ENCODE measurements around the gene TUBA1A.
A peak's percentile ranks its signal among the peaks of the same experiment; 100 is the strongest.
"Not testable (repeated sequence)": the region's sequence is repeated elsewhere in the genome, so short reads cannot be mapped to it uniquely, and the experiment has no call there.

The TUBA1A gene

DNA sequence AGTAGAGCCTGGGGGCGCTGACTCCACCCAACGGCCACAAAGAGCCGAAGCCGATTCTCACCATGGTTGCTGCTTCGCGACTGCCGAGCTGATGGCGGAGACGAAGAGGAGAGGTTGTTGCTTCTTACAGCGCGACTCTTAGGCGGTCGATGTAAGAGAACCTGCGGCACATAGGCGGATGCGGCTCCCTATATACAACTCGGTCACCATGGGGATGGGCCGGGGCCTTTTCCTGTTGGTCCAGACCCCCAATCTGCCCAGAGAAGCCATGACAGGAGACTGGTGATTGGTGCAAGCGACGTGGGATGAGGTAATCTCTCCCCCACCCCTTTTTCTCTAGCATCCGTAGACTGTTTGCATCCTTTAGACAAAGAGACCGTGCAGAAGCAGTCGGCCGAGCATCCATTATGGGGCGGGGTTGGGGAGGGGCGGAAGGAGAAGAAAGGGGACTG, at the start of gene TUBA1A:
Gene TUBA1A (minus strand): TSS at position 165 of the 452 bp plus-strand sequence. CDS start 101 bp downstream, at position 64.
- DNase-seq, result peak; percentile 94
- in situ Hi-C loops (cut with MboI; ENCODE audit: low pct_unique_long_range_greater_than_20kb, low sequenced_read_pairs), result no loop called here

DNA sequence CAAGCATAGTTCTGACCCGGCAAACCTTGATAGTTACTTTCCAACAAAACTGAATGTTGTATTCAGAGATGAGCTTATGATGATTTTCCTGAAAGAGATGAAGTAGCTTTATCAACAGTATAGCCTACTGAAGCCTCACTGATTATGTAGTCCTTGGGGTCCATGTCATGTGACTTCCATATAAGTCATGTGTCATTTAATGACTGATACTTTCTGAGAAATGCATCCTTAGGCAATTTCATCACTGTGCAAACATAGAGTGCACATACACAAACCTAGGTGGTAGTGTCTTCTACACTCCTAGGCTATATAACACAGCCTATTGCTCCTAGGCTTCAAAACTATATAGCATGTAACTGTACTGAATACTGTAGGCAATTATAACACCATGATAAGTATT, 47.5 kb upstream of the TUBA1A start:
- in situ Hi-C loops (cut with MboI; ENCODE audit: low pct_unique_long_range_greater_than_20kb, low sequenced_read_pairs), result no loop called here
- DNase-seq, result no peak

DNA sequence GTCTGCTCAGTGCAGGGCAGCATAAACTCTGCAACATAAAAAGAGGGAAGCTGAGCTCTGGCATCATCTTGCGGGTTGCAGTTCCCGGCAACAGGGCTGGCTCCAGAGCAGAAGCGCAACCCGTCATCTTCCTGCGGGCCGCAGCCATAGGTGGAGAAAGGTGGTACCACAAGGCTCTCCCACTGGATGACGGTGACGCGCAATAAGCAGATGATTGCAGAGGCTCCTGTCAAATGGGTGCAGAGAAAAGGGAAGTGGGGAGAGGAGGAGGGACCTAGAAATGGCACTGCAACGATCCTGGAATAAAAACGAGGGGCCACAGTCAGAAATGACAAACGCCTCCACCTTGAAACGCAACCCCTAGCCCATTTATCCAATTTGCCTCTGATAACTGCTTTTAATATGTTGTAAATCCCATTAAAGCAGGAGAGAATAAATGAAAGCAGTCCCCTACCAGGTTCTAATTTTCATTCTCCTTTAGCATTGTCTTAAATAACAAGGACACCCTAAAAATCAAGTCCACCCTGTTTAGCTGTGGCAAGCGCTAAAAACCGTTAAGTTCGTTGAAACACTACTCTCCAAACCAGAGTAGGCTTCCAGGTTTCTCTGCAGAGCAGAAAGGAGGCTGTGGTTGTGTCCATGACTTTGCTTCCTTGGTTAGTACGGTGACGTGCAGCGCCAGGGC, 45.1 kb upstream of the TUBA1A start:
- peak; percentile 91 for DNase-seq
- in situ Hi-C loops (cut with MboI; ENCODE audit: low pct_unique_long_range_greater_than_20kb, low sequenced_read_pairs), result no loop called here

DNA sequence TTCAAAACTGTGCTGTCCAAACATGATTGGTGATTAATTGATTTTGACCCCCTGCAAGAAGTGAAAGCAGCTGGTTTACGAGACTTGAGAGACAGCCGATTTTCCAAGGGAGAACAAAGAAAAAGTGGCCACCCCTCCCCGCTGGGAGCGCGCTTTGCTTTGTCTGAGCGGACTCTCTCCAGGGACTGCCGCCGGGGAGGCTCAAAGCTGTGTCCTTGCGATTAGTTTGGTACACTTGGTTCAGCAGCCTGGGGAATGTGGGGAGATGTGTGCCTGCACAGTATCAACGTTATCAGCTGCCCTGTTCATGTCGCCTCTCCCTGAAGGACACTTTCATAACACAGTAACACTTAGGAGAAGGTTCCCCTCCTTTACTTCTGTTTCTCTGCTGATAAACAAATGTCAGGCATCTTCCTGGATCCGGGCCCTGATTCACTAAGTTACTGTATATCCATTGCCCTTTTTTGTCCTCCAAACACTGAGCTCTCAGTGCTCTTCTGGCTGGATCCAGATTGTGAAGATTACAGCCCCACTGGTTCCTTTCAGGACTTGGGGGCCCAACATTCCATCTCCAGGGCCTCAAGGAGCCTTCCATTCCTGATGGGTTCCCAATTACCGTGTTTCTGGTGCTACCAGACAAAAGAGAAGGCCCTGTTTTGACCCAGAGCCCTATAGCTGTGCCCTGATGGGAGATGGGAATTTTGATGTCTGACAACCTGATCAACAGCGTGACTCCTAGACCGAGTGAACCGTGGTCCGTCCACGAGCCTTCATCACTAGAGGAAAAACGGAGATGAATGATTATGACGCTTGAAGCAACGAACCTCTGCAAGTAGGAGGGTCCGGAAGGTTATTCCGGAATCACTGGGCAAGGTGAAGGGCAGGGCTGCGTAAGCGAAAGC, 44.3 kb upstream of the TUBA1A start:
- in situ Hi-C loops (cut with MboI; ENCODE audit: low pct_unique_long_range_greater_than_20kb, low sequenced_read_pairs), result no loop called here
- peak; percentile 38 for DNase-seq

DNA sequence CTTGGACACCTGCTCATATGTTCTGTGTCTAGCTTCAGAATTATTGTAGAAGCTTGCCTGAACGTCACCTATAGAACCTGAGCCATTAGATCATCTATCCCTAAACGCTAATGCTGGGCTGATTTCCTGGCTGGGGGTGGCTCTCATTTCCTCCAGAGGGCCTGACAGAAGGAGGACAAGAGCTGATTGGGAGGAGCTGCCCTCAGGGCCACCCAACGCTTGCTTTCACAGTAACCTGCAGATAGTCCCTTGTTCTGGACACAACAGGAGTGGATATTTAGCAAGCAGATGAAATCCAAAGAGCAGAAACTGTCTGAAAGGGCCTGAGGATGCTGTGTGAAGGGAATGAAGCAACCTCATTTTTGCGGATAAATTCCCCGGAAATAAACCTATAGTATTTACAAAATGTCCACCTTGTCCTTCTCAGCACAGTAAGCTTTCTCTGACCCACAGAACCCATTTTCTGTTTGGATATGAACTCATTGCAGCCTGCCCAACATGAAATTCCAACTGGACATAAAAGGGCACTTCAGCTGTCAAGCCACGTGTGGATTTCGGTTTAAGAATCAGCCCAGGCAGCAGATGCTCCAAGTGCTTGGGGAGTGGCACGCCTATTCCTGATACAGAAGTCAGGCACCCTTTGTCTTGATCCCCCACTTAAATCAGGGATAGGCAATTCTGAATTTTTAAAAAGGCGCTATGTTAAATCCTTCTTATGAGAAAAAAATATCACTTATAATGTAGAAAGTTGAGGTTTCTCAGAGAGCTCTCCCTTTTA, 43.2 kb upstream of the TUBA1A start:
- in situ Hi-C loops (cut with MboI; ENCODE audit: low pct_unique_long_range_greater_than_20kb, low sequenced_read_pairs), result no loop called here
- DNase-seq, result no peak

DNA sequence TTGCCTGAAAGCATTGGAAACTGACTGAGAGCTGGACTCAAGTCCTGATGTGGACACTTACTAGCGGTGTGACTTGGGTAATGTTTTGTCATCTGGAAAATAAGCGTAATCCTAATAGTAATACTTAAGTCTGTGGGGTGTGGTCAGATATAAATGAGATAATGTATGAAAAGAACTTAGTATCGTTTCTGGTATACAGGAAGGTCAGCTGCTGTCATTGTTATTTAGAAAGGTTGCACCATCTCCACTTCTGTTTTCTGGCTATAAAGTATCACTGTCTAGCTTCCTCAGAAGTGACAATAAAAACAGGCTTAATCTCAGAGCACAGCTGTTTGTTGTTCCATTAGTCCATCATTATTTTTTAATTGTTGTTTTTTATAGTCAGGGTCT, 41.9 kb upstream of the TUBA1A start:
- in situ Hi-C loops (cut with MboI; ENCODE audit: low pct_unique_long_range_greater_than_20kb, low sequenced_read_pairs), result no loop called here
- peak; percentile 31 for DNase-seq

DNA sequence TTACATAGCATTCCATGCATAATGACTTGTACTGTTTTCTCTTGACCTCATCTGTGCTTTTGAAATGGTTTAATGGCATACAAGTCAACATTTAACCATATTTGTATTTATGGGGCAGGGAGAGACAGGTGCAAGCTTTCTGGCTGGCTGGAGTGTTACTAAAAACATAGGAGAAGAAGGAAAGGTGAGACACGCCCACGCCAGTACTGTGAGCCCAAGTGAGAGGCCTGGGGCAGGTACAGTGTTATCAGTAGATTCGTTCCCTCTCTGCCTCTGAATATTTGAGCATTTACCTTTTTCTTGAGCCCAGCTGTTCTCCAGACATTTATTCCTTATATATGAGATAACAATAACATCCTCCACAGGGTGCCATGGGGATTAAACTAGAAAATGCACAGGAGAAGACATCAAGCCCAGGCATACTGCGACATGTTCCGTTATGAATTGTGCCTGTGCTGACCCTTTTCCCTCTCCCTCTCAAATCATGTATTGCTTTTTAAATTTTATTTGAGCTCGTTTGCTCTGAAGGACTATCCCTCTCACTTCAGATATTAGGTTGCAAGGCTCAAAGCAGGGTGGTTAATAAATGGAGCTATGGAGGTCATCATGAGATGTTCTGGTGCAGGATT, 41.4 kb upstream of the TUBA1A start:
- no peak for DNase-seq
- in situ Hi-C loops (cut with MboI; ENCODE audit: low pct_unique_long_range_greater_than_20kb, low sequenced_read_pairs), result no loop called here

DNA sequence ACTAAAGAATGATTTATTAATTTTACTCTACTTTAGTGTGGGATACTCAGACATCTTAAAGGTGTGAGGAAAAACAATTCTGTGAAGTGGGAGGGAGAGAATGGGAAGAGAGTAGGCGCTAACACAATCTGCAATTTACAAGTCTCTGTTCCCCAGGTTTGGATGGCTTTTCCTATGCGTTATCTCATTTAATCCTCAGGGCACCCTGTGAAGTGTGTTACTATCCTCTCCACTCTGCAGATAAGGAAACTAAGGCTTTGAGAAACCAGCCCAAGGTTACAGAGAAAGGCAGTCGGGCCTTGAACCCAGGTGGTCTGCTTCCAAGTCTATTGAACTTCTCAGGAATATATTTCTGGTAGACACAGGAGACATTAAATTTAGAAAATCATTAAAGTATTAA, 39.8 kb upstream of the TUBA1A start:
- DNase-seq, result no peak
- in situ Hi-C loops (cut with MboI; ENCODE audit: low pct_unique_long_range_greater_than_20kb, low sequenced_read_pairs), result no loop called here

DNA sequence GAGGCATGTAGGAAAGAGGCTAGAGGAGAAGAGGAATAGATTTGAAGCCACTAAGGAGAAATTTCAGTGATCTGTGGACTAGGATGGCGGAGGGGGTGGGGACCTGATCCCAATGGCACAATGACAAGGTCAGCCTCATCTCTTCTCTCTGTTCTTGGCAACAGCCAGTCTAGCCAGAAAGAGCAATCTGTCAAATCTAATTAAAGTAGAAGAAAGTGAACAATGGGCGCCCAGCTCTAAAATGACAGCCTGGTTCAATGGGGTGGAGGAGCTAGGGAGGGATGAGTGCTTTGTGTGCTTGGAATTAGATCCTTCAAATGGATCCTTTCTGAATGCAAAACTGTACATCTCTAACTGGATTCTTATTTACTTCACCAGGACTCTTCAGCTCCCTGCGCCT, 38.8 kb upstream of the TUBA1A start:
- DNase-seq, result no peak
- in situ Hi-C loops (cut with MboI; ENCODE audit: low pct_unique_long_range_greater_than_20kb, low sequenced_read_pairs), result no loop called here

DNA sequence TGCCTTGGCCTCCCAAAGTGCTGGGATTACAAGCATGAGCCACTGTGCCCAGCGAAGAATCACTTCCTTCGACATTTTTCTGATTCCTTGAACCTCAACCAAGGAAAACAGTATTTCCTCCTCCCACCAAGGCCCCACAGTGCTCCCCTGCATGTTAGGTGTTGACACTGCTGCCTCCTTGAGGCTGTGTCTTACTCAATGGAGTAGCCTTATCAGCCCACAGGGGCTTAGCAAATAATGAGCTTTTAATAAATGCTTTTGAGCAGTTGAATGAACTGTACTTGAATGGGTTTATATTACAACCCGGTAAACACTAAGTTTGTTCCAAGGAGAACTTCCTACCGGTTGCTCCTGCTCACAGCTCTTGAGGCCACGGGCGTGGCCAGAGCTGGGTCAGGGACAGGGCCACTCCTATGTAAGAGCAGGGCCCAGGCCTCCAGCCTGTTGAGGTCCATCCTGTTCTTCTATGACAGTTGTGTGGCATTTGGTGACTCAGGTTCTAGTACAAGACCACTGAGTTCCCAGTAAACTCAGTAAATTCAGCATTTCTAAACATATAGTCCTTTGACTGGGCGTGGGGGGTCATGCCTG, 36.8 kb upstream of the TUBA1A start:
- in situ Hi-C loops (cut with MboI; ENCODE audit: low pct_unique_long_range_greater_than_20kb, low sequenced_read_pairs), result no loop called here
- no peak for DNase-seq

DNA sequence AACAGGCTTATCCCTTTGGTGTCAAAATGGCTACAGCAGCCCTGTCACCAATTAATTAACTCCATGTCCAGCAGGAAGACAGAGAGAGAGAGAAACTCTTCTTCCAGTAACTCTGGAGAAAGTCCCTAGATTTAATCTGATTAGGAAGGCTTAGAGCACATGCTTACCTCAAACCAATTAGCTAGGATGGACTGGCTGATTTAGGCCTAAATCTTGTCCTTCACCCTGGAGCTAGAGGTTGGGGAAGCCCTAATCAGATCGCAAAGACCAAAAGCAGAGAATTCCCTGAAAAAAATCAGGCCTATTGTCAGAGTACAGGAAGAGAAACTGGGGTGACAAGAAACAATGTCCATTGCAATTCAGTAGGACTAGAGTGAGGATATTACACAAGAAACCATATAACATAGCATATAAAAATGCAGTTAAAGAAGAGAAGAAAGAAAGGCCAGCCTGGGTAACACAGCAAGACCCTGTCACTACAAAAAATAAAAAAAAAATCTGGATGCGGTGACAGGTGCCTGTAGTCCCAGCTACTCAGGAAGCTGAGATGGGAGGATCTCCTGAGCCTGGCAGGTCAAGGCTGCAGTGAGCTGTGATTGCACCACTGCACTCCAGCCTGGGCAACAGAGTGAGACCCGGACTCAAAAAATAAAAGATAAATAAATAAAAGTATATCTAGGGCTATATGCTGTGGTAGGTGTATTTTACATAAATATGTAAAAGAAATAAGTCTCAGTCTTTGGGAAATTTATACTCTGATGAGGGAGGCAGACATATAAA, 34.9 kb upstream of the TUBA1A start:
- DNase-seq, result no peak
- in situ Hi-C loops (cut with MboI; ENCODE audit: low pct_unique_long_range_greater_than_20kb, low sequenced_read_pairs), result no loop called here

DNA sequence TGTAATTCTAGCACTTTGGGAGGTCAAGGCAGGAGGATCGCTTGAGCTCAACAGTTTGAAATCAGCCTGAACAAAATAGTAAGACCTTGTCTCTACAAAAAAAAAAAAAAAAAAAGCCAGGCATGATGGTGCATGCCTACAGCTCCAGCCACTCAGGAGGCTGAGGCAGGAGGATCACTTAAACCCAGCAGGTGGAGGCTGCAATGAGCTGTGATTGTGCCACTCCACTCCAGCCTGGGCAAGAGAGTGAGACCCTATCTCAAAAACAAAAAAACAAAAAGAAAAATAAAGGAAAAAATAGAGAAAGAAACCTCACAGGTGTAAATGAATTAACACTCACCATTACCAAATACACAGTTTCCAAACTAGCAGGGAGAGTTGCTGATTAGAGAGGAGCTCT, 34.2 kb upstream of the TUBA1A start:
- no peak for DNase-seq
- in situ Hi-C loops (cut with MboI; ENCODE audit: low pct_unique_long_range_greater_than_20kb, low sequenced_read_pairs), result no loop called here

DNA sequence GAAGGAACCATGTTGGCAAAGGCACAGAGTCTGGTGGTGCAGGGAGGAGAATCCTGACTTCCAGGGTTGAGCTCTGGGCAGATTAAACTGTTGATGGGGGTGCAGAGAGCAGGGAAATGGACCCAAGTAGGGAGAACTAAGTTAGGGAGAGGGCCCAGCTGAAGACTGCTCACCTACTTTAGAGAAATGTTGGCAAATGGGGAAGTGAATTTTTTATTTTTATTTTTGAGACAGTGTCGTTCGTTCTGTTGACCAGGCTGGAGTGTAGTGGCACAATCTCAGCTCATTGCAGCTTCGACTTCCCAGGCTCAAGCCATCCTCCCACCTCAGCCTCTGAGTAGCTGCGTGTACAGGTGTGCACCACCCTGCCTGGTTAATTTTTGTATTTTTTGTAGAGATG, 32.1 kb upstream of the TUBA1A start:
- in situ Hi-C loops (cut with MboI; ENCODE audit: low pct_unique_long_range_greater_than_20kb, low sequenced_read_pairs), result no loop called here
- peak; percentile 38 for DNase-seq

DNA sequence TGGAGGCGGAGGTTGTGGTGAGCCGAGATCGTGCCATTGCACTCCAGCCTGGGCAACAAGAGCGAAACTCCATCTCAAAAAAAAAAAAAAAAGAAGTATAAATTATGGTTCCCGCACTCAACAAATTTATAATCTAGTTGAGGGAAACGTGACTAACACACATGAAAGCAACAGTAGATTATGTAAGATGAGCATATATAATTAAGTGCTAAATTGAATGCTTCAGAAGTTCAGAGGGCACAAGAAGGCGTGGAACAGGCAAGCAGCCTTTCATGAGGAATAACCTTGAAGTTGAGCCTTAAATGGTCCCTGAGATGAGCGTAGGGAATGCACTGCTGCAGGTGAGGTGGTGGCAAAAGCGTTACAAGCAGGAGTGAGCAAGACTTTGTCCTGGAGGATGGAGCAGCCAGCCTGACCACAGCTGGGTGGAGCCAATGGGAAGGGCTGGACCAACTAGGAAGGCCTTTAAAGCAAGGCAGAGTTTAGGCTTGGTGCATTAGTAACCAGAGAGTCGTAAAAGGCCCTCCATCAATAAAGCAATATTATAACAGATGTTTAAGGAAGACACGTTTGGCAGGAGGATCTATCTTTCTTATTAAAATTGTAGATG, 30.6 kb upstream of the TUBA1A start:
- DNase-seq, result no peak
- in situ Hi-C loops (cut with MboI; ENCODE audit: low pct_unique_long_range_greater_than_20kb, low sequenced_read_pairs), result no loop called here

DNA sequence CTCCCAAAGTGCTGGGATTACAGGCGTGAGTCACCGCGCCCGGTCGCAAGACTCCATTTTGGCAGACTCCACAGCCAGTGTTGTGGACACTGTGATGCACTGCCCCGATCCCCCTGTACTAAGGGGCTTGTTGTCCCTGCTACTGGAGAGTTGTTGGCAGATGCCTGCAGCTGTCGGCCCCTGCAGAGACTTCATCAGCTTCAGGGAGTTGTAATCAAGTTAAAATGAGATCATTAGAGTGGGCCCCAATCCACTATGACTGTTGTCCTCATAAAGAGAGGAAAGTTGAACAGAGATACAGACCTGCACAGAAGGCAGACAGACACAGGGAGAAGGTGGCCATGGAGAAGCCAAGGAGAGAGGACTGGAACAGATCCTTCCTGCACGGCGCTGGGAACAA, 23.7 kb upstream of the TUBA1A start:
- DNase-seq, result no peak
- in situ Hi-C loops (cut with MboI; ENCODE audit: low pct_unique_long_range_greater_than_20kb, low sequenced_read_pairs), result no loop called here

DNA sequence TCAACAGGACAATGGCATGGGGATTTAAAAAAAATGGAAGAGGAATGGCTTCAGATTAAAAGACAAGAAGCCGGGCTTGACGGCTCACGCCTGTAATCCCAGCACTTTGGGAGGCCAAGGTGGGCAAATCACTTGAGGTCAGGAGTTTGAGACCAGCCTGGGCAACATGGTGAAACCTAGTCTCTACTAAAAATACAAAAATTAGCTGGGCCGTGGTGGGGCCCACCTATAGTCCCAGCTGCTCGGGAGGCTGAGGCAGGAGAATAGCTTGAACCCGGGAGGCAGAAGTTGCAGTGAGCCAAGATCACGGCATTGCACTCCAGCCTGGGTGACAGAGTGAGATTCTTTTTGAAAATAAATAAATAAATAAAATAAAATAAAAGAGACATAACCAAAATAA, 21.8 kb upstream of the TUBA1A start:
- in situ Hi-C loops (cut with MboI; ENCODE audit: low pct_unique_long_range_greater_than_20kb, low sequenced_read_pairs); DNase-seq: not testable (repeated sequence)

DNA sequence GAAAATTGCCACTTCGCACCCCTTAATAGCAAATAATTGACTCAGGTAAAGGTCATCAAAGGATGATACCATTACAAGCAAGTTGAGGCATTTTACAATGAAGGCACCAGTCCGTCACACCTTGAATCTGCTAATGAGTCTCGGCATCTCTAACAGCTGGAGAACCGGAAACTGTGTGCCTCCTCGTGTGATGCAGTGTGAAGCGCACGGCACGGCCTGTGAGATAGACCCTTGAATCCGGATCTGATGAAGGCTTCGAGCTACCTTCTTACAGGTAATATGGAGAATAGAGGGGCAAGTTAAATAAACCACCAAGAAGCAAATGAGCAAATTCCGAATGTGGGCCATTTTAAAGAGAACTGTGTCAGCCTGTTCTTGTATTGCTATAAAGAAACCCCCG, 19.8 kb upstream of the TUBA1A start:
- in situ Hi-C loops (cut with MboI; ENCODE audit: low pct_unique_long_range_greater_than_20kb, low sequenced_read_pairs), result no loop called here
- no peak for DNase-seq

DNA sequence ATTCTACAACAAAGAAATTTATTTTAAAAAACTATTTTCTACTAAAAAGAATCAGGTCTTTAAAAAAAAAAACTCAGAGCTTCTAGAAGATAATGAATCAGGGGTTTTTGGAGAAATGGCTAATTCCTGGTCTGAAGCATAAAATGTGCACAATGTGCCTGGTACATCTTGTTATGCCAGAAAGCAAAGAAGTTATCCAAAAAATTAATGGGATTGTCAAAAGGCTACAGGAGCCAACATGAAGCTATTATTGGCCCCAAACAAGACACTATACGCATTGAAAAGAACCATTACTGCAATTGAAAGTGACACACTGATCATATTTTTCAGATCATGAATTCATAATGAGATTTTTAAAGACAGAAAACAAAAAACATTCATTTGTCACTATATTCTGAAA, 19.3 kb upstream of the TUBA1A start:
- DNase-seq, result no peak
- in situ Hi-C loops (cut with MboI; ENCODE audit: low pct_unique_long_range_greater_than_20kb, low sequenced_read_pairs), result no loop called here
